HG02981 (cell line): ENCODE data around the gene HDDC3.
A peak's percentile ranks its signal among the peaks of the same experiment; 100 is the strongest.

ENCODE experiments used
- ATAC-seq: cut with Tn5 transposase; IDR thresholded peaks from one replicate; pipeline ENCODE4 v1.9.1; 2021; ENCODE audit warnings: mild to moderate bottlenecking, moderate library complexity; ENCODE audit not compliant: unreplicated experiment

HDDC3 gene

GRCh38 chr15:90954712-90955623, 22.6 kb upstream of the HDDC3 start, which contains the start of gene RCCD1:
Gene RCCD1 (plus strand): TSS chr15:90954884. CDS start chr15:90956735, 1,851 bp downstream.
- ATAC-seq = peak; percentile 93

GRCh38 chr15:90953947-90954711, 21.8 kb upstream of the HDDC3 start:
- no peak for ATAC-seq

- ATAC-seq = no peak
These were observed 20.7 kb upstream of the HDDC3 start for GRCh38 chr15:90952901-90953677.

GRCh38 chr15:90950676-90951075, 18.3 kb upstream of the HDDC3 start:
- no peak for ATAC-seq

- ATAC-seq = no peak
These were observed 17.8 kb upstream of the HDDC3 start for GRCh38 chr15:90949979-90950675.

- no peak for ATAC-seq
These were observed 16.2 kb upstream of the HDDC3 start for GRCh38 chr15:90948506-90948905.

- no peak for ATAC-seq
These were observed 15.4 kb upstream of the HDDC3 start for GRCh38 chr15:90947577-90948357.

- ATAC-seq = no peak
These were observed 14.7 kb upstream of the HDDC3 start for GRCh38 chr15:90946941-90947576.

GRCh38 chr15:90946538-90946937, 14.2 kb upstream of the HDDC3 start:
- ATAC-seq = no peak

- no peak for ATAC-seq
These were observed 12.7 kb upstream of the HDDC3 start for GRCh38 chr15:90945091-90945490.

- ATAC-seq = no peak
These were observed 10.2 kb upstream of the HDDC3 start for GRCh38 chr15:90942354-90943120.

- no peak for ATAC-seq
These were observed 8.7 kb upstream of the HDDC3 start for GRCh38 chr15:90941038-90941437.

GRCh38 chr15:90939756-90940155, 7.4 kb upstream of the HDDC3 start:
- ATAC-seq = no peak

GRCh38 chr15:90938261-90938660, 5.9 kb upstream of the HDDC3 start:
- no peak for ATAC-seq

GRCh38 chr15:90936823-90937222, 4.5 kb upstream of the HDDC3 start:
- no peak for ATAC-seq

GRCh38 chr15:90934949-90935751, 2.8 kb upstream of the HDDC3 start, which contains the start of gene UNC45A:
Gene UNC45A (plus strand): TSS chr15:90935285. CDS start chr15:90935325, 40 bp downstream.
- peak; percentile 54 for ATAC-seq

- ATAC-seq = peak; percentile 34
These were observed 2.1 kb upstream of the HDDC3 start for GRCh38 chr15:90934256-90934948.
